Bronchial epithelial cell (primary cell): ENCODE measurements around the gene GFER. TPM values are rescaled to one million over a fixed set of nuclear protein-coding genes. Genes with fewer than 3 reads are reported as not detected.

Experiments used
- DNase-seq: peaks from one replicate; pipeline ENCODE4 v3.0.0-alpha.2; 2010; ENCODE audit warnings: low read depth
- FAIRE-seq: peaks from 2 replicates; lab custom pipeline; 2011; peaks lifted over from hg19 to GRCh38; lab: Jason Lieb, UNC
- H3K27me3 ChIP-seq: 2 replicates; pipeline ENCODE4 v1.5.1; 2011; ENCODE audit warnings: low read length; ENCODE audit not compliant: control insufficient read depth, insufficient read depth
- H3K36me3 ChIP-seq: 2 replicates; pipeline ENCODE4 v1.5.1; 2011; ENCODE audit warnings: low read length; ENCODE audit not compliant: control insufficient read depth, insufficient read depth
- H3K4me3 ChIP-seq: 2 replicates; pipeline ENCODE4 v1.5.1; 2011; ENCODE audit warnings: mild to moderate bottlenecking, low read depth, low read length, control low read depth
- total RNA-seq: library from RNA; depleted of rRNA; stranded (reverse); fragments of >200 nt; gene quantifications from 2 replicates; pipeline ENCODE4 v1.2.1, GENCODE V29; 2014
- TF ChIP-seq, protein P1 (sequence below): IDR thresholded peaks from 2 replicates; pipeline ENCODE4 v1.5.1; 2011; ENCODE audit warnings: mild to moderate bottlenecking, moderate library complexity, low read length, control low read depth, inconsistent platforms; ENCODE audit not compliant: insufficient read depth, severe bottlenecking

GFER gene
- total RNA-seq, 1 donor from 2014 or later = 16.1 TPM

DNA sequence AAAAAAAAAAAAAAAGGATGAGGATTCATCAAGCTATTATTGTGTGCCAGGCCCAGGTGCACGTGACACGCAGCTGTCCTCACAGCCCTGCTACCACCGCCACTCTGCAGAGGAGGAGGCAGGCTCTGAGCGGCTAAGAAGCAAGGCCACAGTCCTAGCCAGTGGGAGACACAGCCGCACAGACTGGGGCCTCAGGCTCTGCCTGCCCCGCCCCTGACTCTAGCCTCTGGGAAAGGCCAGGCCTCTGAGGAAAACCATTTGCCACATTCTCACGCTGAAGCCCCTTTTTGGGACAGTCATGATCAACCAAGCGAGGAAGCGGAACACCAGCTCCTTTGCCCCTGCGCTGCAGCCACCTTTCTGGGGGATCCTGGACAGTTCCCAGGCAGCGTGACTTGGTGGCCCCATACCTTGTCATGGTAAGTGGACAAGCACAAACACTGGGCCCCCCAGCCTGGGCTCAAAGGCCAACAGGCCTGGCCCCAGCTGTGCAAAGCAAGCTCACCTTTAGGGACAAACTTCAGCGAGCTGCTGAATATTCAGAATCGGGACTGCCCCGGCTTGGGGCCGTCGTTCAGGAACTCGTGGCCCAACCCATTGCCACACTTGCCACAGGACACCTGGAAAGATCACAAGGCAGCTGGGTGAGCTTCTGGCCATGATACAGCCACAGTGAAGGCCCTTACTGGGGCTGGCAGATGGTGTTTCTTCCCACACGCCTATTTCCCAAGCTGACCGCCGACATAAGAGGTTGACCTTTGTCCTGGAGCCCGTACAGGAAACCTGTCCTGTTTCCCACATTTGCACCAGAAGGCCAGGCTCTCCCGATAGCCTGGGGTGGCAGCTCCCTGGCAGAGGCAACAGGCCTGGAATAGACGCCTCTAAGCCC, 43.5 kb upstream of the GFER start:
- FAIRE-seq = no peak
- Histone ChIP-seq H3K36me3 (peaks cover 14% of the 10 kb centered on the region), H3K4me3 (no peak overlapping the region), H3K27me3 (no peaks in the 10 kb centered on the region)
- TF ChIP-seq, protein P1, sequence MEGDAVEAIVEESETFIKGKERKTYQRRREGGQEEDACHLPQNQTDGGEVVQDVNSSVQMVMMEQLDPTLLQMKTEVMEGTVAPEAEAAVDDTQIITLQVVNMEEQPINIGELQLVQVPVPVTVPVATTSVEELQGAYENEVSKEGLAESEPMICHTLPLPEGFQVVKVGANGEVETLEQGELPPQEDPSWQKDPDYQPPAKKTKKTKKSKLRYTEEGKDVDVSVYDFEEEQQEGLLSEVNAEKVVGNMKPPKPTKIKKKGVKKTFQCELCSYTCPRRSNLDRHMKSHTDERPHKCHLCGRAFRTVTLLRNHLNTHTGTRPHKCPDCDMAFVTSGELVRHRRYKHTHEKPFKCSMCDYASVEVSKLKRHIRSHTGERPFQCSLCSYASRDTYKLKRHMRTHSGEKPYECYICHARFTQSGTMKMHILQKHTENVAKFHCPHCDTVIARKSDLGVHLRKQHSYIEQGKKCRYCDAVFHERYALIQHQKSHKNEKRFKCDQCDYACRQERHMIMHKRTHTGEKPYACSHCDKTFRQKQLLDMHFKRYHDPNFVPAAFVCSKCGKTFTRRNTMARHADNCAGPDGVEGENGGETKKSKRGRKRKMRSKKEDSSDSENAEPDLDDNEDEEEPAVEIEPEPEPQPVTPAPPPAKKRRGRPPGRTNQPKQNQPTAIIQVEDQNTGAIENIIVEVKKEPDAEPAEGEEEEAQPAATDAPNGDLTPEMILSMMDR = no peak
- DNase-seq = no peak

DNA sequence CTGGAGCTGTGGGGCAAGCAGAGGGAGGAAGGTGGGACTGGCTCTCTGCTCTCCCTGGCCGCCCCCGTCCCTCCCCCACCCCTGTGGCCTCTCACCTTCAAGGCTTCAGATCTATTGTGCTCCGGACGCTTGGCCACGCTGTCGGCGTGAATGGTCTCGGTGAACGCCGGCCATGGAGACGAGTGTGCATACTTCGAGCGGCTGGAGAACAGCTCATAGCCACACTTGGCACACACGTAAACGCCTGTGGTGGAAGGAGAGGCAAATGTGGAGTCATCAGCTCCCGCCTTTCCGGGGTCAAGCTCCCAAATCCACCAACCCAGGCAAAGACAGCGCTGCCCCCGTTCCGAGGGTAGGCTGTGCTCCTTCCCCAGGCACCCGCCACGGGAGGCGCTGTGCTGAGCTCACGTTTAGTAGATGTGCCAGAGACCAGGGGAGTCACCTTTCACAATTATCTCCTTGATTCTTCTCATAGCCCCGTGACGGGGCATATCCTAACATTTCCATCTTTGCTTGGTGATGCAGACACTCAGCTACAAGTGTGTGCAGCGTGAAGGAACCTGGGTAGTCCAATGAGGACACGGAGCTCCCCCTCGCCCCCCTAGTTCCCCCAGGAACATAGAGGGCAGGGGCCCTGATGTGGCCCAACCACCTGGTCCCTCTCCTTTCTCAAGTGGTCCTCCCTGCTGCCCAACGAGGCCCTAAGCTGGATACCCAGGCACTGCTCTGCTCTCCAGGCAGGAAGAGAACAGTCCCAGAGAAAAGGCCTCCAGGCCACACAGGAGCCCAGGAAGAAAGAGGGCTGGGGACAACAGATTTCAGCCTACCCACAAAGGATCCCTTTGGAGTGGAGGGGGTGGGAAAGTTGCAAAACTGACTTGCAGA, 42.6 kb upstream of the GFER start:
- TF ChIP-seq, protein P1 = no peak
- Histone ChIP-seq H3K27me3 (no peaks in the 10 kb centered on the region), H3K36me3 (peaks cover 14% of the 10 kb centered on the region), H3K4me3 (no peak overlapping the region)
- no peak for DNase-seq
- no peak for FAIRE-seq

DNA sequence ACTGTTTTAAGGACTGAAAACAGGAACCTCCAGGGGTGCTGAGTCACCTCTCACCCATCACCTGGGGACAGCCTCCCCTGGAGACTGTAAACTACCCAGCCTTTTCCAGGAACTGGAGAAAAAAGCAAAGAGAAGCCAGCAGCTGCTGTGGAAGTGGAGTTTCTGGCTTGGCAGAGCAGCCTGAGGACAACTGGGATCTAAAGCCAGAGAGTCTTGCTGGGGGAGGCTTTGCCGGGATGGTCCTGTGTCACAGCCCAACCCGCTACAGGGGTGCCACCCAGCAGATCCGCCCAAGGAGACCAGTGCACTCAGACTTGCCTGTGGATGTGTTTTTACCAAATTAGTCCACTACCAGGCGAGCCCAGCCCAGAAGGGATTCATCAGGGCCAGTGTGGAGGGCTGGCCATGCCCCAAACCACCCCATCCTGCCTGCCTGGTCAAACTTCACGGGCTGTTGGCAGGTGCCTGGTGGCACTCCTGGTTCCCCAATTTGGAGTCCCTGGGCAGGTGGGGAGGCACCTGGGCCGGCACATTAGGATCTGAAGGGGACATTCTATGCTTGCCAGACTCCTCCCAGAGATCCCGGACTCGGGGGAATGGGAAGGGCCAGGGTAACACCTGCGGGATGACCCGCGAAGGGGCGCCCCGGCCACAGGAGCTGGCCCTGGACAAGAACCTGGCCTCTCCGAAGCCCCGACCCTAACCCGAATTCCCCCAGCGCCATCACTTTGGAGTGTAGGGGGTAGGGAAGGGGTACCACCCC, 41.8 kb upstream of the GFER start:
- peak overlapping the region; percentile 67 for H3K4me3 ChIP-seq
- H3K27me3 ChIP-seq = no peaks in the 10 kb centered on the region
- no peak for FAIRE-seq
- TF ChIP-seq, protein P1 = no peak
- H3K36me3 ChIP-seq = peaks cover 14% of the 10 kb centered on the region
- peak; percentile 62 for DNase-seq

DNA sequence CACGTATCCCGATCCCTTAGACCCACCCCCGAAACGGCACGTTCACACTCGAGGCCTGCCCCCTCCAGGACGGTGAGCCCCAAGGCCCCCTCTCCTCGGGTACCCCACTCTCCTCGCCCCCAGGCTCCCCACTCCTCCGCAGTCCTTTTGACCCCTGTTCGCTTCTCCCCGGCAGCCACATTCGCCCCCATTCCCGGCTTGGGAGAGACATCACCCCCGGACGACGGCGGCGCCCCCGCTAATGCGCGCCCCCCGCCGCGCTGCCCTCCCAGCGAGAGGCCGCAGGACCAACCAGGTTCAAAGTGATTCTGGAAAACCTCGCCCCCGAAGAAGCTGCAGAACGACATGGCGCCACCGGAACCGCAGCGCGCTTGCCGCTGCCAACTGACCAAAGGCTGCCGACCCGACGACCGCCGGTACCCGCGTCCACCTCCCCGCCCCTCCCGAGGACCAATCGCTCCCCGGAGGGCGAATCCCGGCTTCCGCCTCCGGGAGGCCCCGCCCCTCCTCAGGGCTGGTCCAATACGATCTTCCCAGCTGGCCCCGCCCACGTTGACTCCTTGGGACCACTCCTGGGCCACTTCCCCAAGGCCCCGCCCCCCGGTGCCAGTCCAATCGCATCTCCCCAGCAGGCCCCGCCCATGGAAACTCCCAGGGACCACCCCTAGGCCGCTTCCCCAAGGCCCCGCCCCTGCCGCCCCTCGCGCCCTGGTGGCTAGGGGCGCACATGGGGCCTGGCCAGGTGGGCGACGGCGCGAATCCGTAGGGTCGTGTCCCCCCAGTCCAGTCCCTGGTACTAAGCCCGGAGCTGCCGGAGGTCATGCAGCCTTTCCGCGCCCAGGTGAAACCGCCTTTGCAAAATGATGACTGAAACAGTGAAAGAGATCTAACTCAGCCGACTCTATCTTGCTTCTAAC, 40.9 kb upstream of the GFER start, which contains the start of gene MSRB1:
TSS of gene MSRB1 (minus strand) at position 390 of the 917 bp plus-strand sequence. CDS start at position 347, 43 bp downstream.
- TF ChIP-seq, protein P1 = no peak
- H3K36me3 ChIP-seq = peaks cover 14% of the 10 kb centered on the region
- H3K4me3 ChIP-seq = peak within 1 kb of the TSS; percentile 67
- H3K27me3 ChIP-seq = no peaks in the 10 kb centered on the region
- FAIRE-seq (no peak), DNase-seq (peak; percentile 89)
